Dedifferentiated amniotic fluid mesenchymal stem cell (primary cell): ENCODE measurements around the gene HCFC2.
"Not testable (repeated sequence)": the region's sequence is repeated elsewhere in the genome, so short reads cannot be mapped to it uniquely, and the experiment has no call there.

Source experiments
- DNase-seq: peaks from one replicate; pipeline ENCODE4 v3.0.0-alpha.2; 2016; ENCODE audit errors: extremely low spot score

HCFC2 gene

GRCh38 chr12:104064031-104064841 lies at the start of gene HCFC2:
TSS of gene HCFC2 (plus strand) at chr12:104064531. CDS start at chr12:104064561, 30 bp downstream.
- peak; percentile 85 for DNase-seq

- not testable (repeated sequence) for DNase-seq
These were observed 42.5 kb upstream of the HCFC2 start for GRCh38 chr12:104021862-104022261.

GRCh38 chr12:104022786-104023185 lies 41.5 kb upstream of the HCFC2 start:
- no peak for DNase-seq

GRCh38 chr12:104023710-104024109 lies 40.6 kb upstream of the HCFC2 start:
- no peak for DNase-seq

GRCh38 chr12:104024348-104024747 lies 40.0 kb upstream of the HCFC2 start:
- no peak for DNase-seq

DNA sequence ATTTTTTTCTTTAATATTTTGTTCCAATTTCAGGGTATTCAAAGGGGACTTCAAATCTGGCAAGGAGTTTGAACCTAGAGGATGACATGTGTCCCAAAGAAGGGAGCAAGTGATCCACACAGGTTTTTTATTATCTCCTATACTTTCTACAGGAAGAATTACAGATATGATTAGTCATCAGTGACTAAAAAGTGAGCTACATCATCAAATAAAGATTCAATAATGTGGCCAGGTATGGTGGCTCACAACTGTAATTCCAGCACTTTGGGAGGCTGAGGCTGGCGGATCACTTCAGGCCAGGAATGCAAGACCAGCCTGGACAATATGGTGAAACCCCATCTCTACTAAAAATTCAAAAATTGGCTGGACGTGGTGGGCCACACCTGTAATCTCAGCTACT lies 38.6 kb upstream of the HCFC2 start:
- no peak for DNase-seq

DNA sequence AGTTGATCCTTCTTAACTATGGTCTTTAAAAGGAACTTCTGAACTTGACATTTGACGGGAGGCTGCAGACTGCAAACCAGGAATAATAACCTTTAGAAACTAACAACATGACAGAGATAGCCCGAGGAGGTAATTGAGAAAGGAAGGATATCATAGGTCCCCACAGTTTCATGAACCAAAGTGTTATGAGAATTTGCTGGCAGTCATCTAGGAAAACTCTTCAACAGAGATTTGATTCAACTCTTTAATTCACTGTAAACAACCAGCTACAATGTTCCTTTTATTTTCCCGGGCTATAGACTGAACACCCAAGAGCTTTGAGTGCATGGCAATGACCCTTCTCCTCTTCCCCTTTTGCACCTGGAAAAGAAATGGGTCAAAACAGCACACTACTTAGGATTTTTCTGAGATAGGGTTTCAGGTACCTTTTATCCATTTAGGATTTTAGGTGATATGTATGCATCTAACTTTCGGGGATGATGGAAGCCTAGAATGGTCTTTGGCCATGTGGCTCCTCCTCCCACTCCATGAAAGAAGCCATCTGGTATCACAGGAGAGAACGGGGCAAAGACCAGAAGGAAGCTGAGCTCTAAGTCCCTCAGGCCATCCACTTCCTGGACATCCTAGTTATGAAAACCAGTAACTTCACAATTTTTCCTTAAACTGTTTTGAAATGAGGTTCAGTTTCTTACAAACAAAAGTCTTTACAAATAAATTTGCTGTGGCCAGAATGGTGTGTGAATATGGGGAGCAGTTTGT lies 37.3 kb upstream of the HCFC2 start:
- no peak for DNase-seq

DNA sequence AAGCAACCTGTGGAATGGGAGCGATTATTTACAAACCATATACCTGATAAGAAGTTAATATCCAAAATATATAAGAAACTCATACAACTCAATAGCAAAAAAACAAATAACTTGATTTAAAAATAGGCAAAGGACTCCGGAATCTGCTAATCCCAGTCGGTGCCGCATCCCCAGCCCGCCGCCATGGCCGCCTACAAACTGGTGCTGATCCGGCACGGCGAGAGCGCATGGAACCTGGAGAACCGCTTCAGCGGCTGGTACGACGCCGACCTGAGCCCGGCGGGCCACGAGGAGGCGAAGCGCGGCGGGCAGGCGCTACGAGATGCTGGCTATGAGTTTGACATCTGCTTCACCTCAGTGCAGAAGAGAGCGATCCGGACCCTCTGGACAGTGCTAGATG lies 33.7 kb upstream of the HCFC2 start:
- DNase-seq = not testable (repeated sequence)

GRCh38 chr12:104036143-104036542 lies 28.2 kb upstream of the HCFC2 start:
- not testable (repeated sequence) for DNase-seq

GRCh38 chr12:104039769-104040168 lies 24.6 kb upstream of the HCFC2 start:
- DNase-seq = not testable (repeated sequence)

DNA sequence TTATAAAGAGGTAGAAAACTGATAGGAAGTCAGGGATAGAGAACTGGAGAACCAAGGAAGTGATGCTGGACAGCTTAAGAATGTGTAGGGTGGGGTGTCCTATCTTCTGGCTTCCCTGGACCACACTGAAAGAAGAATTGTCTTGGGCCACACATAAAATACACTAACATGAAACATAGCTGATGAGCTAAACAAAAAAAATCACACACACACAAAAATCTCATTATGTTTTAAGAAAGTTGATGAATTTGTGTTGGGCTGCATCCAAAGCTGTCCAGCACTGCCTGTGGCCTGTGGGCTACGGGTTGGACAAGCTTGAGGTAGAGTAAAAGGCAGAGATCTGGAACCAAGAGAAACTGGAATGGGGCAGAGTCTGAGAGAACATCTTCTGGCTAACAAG lies 21.8 kb upstream of the HCFC2 start:
- no peak for DNase-seq

- DNase-seq = no peak
These were observed 20.2 kb upstream of the HCFC2 start for GRCh38 chr12:104044158-104044557.

DNA sequence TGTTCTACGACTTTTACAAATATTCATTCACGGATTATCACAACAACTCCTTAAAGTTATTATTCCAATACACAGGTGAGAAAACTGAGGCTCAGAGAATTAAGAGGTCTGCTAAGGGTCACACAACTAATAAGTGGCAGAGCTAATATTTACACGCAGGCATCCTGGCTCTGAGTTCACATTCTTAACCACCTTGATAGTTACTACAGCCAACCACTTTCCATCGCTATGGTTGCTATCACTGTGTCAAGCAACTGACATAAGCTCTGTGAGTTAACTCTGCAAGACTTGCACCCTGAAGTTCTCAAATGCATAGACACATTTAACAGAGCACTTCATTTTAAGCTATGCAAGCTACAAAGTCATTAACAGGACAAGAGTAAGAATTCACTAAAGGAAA lies 18.0 kb upstream of the HCFC2 start:
- no peak for DNase-seq

DNA sequence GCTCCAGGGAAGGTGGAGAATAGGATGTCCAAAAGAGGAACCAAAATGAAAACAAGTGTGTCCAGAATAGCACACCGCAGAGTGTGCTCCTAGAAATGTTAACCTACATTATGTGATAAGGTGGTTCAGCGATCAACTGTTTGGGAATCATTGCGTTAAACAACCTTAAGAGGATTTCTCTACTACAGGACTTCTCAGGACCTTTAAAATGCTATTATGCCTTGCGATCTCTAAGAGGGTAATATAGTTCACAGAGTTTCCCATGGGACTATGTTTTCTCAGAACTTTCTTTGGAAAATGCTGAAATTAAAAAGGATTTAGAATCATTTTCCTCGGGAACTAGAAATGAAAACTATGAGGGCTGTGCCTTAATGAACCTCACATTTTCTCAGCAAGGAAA lies 16.2 kb upstream of the HCFC2 start:
- no peak for DNase-seq

- DNase-seq = no peak
These were observed 15.5 kb upstream of the HCFC2 start for GRCh38 chr12:104048811-104049210.

DNA sequence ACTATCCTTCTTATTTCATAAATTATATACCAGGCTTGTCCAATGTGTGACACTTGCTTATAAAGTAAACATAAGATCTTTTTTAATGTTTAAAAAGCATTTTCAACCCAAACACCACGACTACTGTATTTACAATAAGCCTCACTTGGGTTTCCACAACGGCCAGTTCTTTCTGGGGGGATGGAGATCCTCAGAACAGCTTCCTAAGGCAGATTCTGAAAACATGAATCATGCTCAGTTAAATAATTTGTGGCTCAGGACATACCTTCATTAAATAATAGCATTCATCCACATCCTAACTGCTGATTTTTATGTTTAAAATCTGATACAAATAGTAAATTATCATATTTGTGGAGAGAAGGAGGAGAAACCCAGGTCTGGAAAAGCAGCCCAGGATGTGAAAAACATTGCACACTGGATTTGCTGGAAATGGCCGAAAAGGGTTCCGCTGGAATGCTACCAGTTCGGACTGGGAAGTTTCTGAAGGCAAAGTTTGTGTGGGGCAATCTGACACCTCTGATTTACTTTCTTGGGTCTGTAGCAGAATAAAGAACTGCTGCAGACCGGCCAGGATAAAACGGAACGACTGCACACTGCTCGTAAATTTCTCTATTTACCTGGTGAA lies 14.9 kb upstream of the HCFC2 start:
- DNase-seq = peak; percentile 51

GRCh38 chr12:104049903-104050356 lies 14.4 kb upstream of the HCFC2 start, which contains the start of gene GLT8D2:
TSS of gene GLT8D2 (minus strand) at chr12:104050187. CDS start at chr12:104019648, 30,539 bp downstream.
- peak; percentile 91 for DNase-seq

GRCh38 chr12:104050436-104050835 lies 13.9 kb upstream of the HCFC2 start:
- DNase-seq = no peak

- no peak for DNase-seq
These were observed 9.5 kb upstream of the HCFC2 start for GRCh38 chr12:104054681-104055346.

DNA sequence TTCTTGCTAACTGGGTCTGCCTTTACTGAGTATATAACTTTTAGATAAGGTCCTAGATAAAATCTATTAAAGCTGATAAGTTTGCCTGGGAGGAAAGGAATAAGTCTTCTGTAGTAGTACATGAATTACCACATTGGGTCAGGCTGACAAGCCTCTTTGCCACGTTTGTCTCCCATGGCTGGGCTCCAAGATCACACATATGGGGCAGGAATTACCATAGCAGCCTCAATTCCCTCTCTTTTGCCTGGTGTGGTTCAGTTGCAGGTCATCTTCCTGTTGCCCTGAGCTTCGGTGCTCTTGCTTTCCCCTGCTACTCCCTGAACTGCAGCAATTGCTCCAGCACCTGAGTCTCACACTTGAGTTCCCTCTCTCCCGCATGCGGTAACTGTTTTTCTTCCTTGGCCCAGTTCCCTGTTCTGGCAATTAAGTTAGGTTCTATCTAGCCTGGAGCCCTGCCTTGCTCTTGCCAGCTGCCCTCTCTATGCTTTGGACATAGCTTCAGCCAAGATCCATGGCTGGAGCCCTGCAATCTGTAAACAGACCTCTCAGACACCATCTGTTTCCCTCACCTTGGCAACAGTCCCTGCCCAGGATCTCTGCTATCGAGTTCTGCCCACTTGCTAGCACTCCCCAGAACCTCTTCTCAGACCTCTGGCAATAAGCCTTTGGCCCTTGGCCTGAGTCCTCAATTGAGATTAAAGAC lies 8.5 kb upstream of the HCFC2 start:
- DNase-seq = no peak

GRCh38 chr12:104056419-104056972 lies 7.8 kb upstream of the HCFC2 start:
- no peak for DNase-seq
